GM10266 (cell line): ENCODE data around the gene PKHD1.

Experiments
- DNase-seq: peaks from one replicate; pipeline ENCODE4 v3.0.0; 2012; ENCODE audit errors: extremely low spot score
- CTCF ChIP-seq: IDR thresholded peaks from 2 replicates; pipeline ENCODE4 v1.5.1; 2012; ENCODE audit warnings: mild to moderate bottlenecking, low read depth; ENCODE audit not compliant: control insufficient read depth, insufficient read depth; ENCODE audit errors: missing control alignments

PKHD1 gene

DNA sequence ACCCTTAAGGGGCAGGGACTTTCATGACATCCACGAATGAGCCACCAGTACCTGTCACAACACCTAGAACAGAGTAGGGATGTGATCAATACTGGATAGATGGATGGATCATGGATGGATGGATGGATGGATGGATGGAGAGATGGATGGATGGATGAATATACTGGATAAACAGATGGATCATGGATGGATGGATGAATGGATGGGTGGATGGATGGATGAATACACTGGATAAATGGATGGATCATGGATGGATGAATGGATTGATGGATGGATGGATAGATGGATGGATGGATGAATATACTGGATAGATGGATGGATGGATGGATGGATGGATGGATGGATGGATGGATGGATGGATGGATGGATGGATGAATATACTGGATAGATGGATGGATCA lies 73.0 kb downstream of the PKHD1 start:
- DNase-seq: no peak
- no peak for TF ChIP-seq CTCF

GRCh38 chr6:52013035-52013434 lies 74.4 kb downstream of the PKHD1 start:
- no peak for TF ChIP-seq CTCF
- no peak for DNase-seq

DNA sequence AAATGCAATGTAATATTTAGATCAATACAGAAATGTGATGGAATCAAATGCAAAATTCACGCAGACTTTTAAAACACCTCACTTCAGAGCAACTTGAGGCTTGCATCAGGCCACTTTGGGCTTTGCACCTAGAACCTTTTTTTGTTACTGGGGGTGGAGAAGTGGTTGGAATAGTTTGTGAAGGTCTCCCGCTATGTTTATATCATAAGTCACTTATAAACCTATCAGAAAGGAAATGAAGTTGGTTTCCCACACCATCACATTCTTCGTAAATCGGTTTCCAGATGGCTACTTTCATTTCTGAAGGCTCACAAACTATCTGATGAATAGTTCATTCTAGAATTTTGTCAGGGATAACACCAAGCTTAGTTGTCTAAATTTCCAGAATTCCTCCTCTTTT lies 74.8 kb downstream of the PKHD1 start:
- TF ChIP-seq CTCF: no peak
- no peak for DNase-seq

DNA sequence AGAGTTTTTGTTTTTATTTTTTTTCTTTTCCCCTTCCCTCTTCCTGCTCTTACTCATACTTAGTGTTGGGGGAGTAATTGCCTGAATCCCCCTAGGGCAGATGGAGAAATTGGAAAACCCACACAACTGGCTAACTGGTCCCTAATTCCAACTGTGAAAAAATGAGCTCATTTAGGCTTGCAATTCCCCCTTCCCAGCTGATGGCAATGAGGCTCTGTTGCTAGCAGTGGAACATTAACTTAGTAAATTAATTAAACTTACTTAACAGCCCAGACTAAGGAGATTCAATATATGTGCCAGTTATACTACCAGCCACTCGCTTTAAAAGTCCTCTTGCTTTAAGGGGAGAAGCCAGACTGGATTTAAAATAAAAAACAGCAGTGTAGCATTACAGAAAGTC lies 76.6 kb downstream of the PKHD1 start:
- no peak for TF ChIP-seq CTCF
- no peak for DNase-seq

GRCh38 chr6:52010145-52010544 lies 77.3 kb downstream of the PKHD1 start:
- no peak for DNase-seq
- TF ChIP-seq CTCF: no peak

DNA sequence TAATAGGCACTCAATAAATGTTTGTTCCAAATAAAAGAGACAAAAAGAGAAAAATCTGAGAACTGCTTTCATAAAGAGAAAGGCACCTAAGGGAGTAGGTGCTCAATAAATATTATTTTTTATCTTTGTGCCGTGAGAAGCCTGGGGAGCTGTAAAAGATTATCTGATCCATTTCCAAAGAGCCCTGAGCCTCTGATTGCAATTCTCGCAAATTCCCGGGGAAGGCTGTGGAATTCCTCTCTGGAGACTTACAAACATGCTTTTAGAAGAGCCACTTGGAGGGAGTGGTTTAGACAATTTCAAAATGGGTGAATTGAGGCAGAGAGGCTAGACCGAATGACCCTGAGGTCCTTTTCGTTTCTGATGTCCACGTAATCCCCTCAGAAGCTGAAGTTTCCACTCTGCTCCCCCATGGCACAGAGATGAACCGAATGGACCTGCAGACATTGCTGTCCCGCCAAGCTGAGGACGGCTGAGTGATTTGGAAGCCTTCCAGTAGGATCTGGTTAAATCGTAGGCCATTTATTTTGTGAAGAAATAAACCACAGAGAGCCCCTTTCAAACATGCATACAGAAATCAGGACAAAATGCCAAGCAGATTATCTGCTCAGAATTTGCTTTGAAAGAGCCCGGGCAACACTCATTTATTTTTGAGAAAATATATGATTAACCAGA lies 77.8 kb downstream of the PKHD1 start:
- TF ChIP-seq CTCF: no peak
- DNase-seq: no peak

- DNase-seq: no peak
- no peak for TF ChIP-seq CTCF
Observed at GRCh38 chr6:52000064-52000463, 87.3 kb downstream of the PKHD1 start.
